HG03460 (cell line): Measurements from ENCODE around the gene MT1E.
"Not testable (repeated sequence)": the region's sequence is repeated elsewhere in the genome, so short reads cannot be mapped to it uniquely, and the experiment has no call there.

Experiments used
- ATAC-seq: cut with Tn5 transposase; IDR thresholded peaks from one replicate; pipeline ENCODE4 v1.9.1; 2021; ENCODE audit not compliant: unreplicated experiment

Gene MT1E

DNA sequence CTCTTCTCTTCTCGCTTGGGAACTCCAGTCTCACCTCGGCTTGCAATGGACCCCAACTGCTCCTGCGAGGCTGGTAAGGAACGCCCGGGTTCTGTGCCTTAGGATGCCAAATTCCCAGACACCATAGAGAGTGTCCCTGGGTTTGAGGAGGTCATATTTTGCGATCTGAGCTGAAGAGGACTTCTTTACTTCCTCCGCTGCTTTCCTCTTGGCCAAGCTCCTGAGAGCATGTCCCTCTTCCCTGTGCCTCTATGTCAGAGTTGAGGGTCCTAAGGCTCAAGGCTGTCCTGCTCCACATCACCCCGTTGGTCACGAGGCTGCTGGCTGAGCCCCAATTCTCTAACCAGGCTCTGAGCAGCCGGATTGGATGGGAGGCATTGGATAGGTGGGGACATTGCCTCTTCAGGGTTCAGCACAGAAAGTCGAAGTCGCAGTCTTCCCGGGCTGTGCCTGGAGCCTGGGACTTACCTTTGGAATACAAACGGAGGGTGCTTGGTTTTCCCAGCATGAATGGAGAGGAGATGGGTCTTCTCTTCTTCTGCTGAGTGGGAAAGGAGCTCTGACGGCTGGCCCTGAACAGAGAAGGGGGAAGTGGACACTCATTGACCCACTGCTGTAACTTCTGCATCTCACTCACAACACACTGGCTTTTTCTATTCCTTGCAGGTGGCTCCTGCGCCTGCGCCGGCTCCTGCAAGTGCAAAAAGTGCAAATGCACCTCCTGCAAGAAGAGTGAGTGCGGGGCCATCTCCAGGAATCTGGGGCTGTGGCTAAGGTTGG is 44.4 kb downstream of the MT1E start:
- no peak for ATAC-seq

DNA sequence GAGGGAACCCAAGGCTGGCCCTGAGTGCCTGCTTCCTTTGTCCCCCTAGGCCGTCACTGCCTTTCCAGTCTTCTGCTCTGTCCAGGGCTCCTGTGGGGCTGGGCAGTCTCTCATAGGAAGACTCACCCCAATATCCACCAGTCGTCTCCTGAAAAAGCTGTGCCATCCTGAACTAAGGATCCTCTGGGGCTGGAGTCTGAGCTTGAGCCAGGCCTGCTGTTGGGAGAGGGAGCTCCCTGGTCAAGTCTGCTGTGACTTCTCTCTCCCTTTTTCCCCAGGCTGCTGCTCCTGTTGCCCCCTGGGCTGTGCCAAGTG is 45.0 kb downstream of the MT1E start:
- no peak for ATAC-seq

DNA sequence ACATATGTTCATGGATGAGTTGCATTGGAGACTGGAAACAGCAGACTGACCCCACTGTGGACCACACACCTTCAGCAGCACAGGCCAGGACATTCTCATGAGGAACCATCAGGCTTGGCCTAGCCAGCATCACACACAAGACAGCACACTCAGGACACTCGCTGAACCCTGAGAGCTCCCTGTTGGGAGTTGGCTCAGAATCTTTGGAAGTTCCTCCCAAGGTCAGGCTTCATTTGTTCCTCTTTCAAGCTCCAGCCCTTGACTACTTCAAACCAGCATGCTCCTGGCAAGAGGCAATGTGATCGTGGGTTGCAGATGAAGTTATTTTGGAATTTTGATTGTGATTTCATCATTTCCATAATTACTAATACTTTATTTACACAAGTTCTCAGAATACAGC is 46.1 kb downstream of the MT1E start:
- ATAC-seq, result not testable (repeated sequence)

DNA sequence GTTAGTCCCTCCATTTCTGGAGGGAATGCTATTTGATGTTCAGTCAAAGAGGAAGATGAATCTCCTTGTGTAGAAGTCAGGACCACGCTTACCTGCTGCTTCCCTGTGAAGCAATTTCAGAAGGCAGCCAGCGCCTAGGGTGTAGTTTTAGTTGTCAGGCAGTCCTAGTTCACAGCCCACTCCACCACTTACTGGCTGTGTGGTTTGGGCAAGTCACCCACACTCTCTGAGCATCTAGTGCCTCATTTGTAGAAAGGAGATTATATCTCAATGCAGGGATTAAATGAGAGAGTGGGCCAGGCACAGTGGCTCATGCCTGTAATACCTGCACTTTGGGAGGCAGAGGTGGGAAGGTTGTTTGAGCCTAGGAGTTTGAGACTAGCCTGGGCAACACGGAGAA is 46.6 kb downstream of the MT1E start:
- not testable (repeated sequence) for ATAC-seq

DNA sequence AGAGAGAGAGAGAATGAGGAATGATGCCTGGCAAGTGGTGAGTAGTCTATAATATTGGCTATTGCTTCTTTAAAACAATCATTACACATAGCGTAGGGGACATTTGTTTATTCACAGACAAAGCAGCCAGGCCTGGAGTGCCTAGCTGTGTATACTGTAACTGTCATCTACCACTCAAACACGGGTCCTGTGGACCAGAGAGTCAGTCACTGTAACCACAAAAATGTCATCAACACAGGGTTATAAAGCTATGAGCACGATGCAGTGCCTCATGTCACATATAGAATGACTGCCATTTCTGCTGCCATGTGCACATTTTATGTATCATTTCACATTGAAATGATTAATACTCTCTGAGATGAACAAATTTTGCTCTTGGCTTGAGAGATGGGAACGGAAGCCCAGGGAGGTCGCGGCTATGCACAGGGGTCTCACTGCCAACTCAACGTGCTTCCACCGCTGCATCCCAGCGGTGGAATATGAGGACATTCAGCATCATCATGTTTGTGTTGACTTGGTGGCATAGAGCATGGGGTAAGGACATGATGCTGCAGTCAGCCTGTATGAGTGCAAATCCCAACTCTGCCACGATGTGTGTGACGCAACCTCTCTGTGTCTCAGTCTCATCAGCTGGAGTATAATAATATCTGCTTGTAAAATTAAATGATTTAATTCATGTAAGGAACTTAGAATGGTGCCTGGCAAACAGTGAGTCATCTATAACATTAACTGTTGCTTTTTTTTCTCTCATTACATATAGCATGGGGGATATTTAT is 47.4 kb downstream of the MT1E start:
- no peak for ATAC-seq

DNA sequence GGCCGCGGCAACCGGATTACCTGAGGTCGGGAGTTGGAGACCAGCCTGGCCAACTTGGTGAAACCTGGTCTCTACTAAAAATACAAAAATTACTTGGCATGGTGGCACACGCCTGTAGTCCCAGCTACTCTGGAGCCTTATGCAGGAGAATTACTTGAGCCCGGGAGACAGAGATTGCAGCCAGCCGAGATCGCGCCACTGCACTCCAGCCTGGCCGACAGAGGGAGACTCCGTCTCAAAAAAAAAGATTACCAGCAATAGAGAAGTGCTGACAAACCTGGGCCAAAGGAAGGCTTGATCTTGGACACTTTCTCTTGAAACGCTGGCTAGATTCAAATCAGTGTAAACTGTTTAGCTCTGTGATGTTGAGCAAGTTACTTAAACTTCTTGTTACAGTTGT is 48.3 kb downstream of the MT1E start:
- no peak for ATAC-seq

DNA sequence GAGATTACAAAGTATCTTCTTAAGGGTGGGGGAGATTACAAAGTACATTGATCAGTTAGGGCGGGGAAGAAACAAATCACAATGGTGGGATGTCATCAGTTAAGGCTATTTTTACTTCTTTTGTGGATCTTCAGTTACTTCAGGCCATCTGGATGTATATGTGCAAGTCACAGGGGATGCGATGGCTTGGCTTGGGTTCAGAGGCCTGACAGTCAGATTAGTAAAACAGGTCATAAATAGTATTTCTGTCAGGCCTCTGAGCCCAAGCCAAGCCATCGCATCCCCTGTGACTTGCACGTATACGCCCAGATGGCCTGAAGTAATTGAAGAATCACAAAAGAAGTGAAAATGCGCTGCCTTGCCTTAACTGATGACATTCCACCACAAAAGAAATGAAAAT is 49.0 kb downstream of the MT1E start:
- not testable (repeated sequence) for ATAC-seq

DNA sequence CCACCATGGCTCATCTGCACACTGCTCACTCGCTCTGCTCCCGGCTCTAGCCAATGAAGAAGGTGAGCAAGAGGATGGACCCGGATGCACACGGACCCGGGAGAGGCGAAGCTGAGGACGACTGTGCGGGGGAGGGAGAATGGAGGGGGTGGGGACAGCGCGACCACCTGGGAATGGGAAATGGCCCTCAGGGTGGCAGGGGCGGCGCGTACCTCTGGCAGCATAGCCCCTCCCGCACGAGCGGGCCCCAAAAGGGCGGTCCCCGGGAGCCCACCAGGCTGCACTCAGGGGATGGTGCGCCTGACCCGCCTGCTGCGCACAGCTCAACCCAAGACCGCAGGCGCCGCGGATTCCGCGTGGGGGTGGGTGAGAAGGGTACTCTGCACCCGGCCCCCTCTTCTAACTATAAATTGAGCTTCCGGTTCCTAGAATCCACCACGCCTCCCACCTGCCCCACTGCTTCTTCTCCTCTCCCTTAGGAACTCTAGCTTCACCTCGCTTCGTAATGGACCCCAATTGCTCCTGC is 50.2 kb downstream of the MT1E start:
- no peak for ATAC-seq
